ENCODE data around the gene DIAPH3.

GRCh38 chr13:59991395-59991794 is 172.3 kb downstream of the DIAPH3 start:
- TF ChIP-seq HOXA7 (CRISPR knock-in tag; IDR thresholded peaks at IDR 0.05; ENCODE audit: borderline replicate concordance) (no peak), CTCF (tag by site-specific recombination; IDR thresholded peaks at IDR 0.05) (no peak)
